Small intestine (tissue), 7 donors: ENCODE measurements around the gene PDPN. TPM values are rescaled to one million over a fixed set of nuclear protein-coding genes. Genes with fewer than 3 reads are reported as not detected.
"Not testable (repeated sequence)": the region's sequence is repeated elsewhere in the genome, so short reads cannot be mapped to it uniquely, and the experiment has no call there.

Experiments used
- DNase-seq, 2 donors: peaks; one replicate each; pipeline versions ENCODE4 v3.0.0 to v3.0.0-alpha.2; 2013
- FAIRE-seq: peaks from 2 replicates; lab custom pipeline; 2012; peaks lifted over from hg19 to GRCh38; lab: Jason Lieb, UNC
- H3K27ac ChIP-seq, 3 donors: one replicate each; pipeline ENCODE4 v1.5.1; 2013; ENCODE audit warnings: low read length in 2 of 3, mild to moderate bottlenecking in 2 of 3, control low read depth in 1 of 3, inconsistent platforms in 1 of 3, low read depth in 1 of 3, moderate library complexity in 1 of 3
- H3K27me3 ChIP-seq, 3 donors: one replicate each; pipeline ENCODE4 v1.6.1; 2013; ENCODE audit warnings: low read length in 3 of 3, inconsistent platforms in 1 of 3; ENCODE audit not compliant: control insufficient read depth in 3 of 3, insufficient read depth in 3 of 3
- H3K36me3 ChIP-seq, 3 donors: one replicate each; pipeline ENCODE4 v1.6.1; 2013; ENCODE audit warnings: low read length in 3 of 3, inconsistent platforms in 1 of 3, low read depth in 1 of 3, mild to moderate bottlenecking in 1 of 3, moderate library complexity in 1 of 3; ENCODE audit not compliant: control insufficient read depth in 3 of 3, insufficient read depth in 2 of 3
- H3K4me1 ChIP-seq, 3 donors: one replicate each; pipeline ENCODE4 v1.6.1; 2013; ENCODE audit warnings: low read length in 2 of 3, inconsistent platforms in 1 of 3, low read depth in 1 of 3, mild to moderate bottlenecking in 1 of 3, moderate library complexity in 1 of 3; ENCODE audit not compliant: control insufficient read depth in 3 of 3, insufficient read depth in 2 of 3
- H3K4me3 ChIP-seq, 3 donors: one replicate each; pipeline ENCODE4 v1.5.1; 2013; ENCODE audit warnings: low read length in 3 of 3, control low read depth in 1 of 3, inconsistent platforms in 1 of 3, low read depth in 1 of 3, mild to moderate bottlenecking in 1 of 3, moderate library complexity in 1 of 3
- H3K9me3 ChIP-seq, 2 donors: one replicate each; pipeline ENCODE4 v1.6.1; 2013; ENCODE audit warnings: low read depth in 1 of 2, low read length in 1 of 2; ENCODE audit not compliant: control insufficient read depth in 2 of 2, insufficient read depth in 1 of 2
- WGBS, 3 donors: extraction: QIAGEN DNeasy Blood & Tissue Kit; methylation state at CpG; one replicate each; pipeline ENCODE4 v1.1.7; 2013; 5-methylcytosine and 5-hydroxymethylcytosine counted together
- polyA plus RNA-seq, 4 donors: library from polyadenylated mRNA; stranded (reverse) in 3 of 4; unstranded in 1 of 4; fragments of 200-250 nt in 3 of 4; fragments of 120-200 nt in 1 of 4; gene quantifications; one replicate each; pipeline versions ENCODE4 v1.2.1 to v1.2.3, GENCODE V29; 2013
- donor health status: healthy with polysubstance abuse.
- donor health status: control.
- donor health status: control.
- donor health status: Bipolar disorder and iron deficiency.
- donor health status: healthy.

PDPN gene
- polyA plus RNA-seq, 4 donors: 0.89 to 18.7 (median 3.5) TPM

DNA sequence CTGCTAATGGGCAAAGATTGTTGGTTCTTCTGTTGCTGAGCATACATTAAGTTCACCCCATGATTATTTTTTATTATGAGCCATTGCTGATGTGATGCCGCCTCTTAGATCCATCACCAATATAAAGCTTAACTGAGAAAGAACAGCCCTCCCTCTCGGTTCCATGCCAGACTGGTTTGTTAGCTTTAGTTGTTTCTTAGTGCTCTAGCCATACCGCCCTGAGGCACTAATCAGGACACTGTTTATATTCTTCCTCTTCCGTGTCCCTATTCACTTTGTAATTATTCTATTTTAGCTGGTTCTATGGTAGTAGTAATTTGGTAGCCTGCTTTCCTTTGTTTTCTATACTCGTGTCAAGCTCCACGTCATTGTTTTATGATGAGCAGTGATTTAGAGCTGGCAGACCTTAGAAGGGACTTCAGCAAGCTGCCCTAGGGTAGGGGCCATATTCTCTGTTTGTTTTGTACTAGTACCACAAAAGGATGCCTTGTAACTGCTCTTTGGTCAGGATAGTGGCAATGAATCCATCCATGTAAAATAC is 27.3 kb upstream of the PDPN start:
- FAIRE-seq (no peak), DNase-seq (no peak)
- Histone ChIP-seq H3K9me3 (no peaks in the 10 kb centered on the region), H3K27me3 (no peaks in the 10 kb centered on the region), H3K36me3 (no peaks in the 10 kb centered on the region), H3K4me1 (no peaks in the 10 kb centered on the region), H3K4me3 (no peak overlapping the region), H3K27ac (no peak overlapping the region)
- 51 to 67% (median 61%) methylated on average over 6 of the region's 6 CpGs for WGBS, 3 donors

DNA sequence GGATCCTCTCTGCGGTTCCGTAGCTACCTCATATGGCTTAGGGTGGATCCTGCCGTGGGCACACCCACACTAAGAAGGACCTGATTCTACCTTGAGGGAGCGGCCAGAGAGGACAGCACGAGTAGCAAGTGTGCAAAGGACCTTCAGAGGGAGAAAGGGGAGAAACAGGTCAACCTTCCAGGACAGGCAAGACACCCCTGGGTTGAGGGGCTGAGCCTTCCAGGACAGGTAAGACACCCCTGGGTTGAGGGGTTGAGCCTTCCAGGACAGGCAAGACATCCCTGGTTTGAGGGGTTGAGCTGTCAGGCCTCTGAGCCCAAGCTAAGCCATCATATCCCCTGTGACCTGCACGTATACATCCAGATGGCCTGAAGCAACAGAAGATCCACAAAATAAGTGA is 23.1 kb upstream of the PDPN start:
- DNase-seq: no peak
- Histone ChIP-seq H3K27ac (no peak overlapping the region), H3K27me3 (no peaks in the 10 kb centered on the region), H3K4me1 (no peaks in the 10 kb centered on the region), H3K4me3 (no peak overlapping the region), H3K9me3 (no peaks in the 10 kb centered on the region), H3K36me3 (no peaks in the 10 kb centered on the region)
- WGBS, 3 donors: 82 to 86% (median 83%) methylated on average over 6 of the region's 6 CpGs
- no peak for FAIRE-seq

GRCh38 chr1:13562981-13563380 is 20.7 kb upstream of the PDPN start:
- FAIRE-seq, H3K27me3 ChIP-seq, H3K4me3 ChIP-seq, DNase-seq, H3K36me3 ChIP-seq, H3K9me3 ChIP-seq, H3K4me1 ChIP-seq, H3K27ac ChIP-seq: not testable (repeated sequence)
- WGBS, 3 donors: 87 to 93% (median 90%) methylated on average over 11 of the region's 11 CpGs

DNA sequence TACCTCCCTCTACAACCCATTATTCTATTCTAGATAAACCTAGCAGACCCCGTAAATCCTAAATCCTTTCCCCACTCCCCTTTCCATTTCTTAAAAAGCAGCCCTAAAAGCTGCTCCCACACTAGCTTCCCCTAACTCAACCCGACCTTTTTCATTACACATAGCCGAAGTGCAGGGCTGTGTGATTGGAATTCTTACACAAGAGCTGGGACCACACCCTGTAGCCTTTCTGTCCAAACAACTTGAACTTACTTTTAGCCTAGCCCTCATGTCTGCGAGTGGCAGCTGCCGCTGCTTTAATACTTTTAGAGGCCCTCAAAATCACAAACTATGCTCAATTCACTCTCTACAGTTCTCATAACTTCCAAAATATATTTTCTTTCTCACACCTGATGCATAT is 19.6 kb upstream of the PDPN start:
- no peaks in the 10 kb centered on the region for H3K36me3 ChIP-seq
- 64 to 76% (median 74%) methylated on average over 5 of the region's 5 CpGs for WGBS, 3 donors
- no peak overlapping the region for H3K4me3 ChIP-seq
- H3K4me1 ChIP-seq: no peaks in the 10 kb centered on the region
- H3K9me3 ChIP-seq: no peaks in the 10 kb centered on the region
- H3K27me3 ChIP-seq: no peaks in the 10 kb centered on the region
- H3K27ac ChIP-seq: no peak overlapping the region
- no peak for FAIRE-seq
- no peak for DNase-seq

- not testable (repeated sequence) for H3K36me3 ChIP-seq, H3K4me1 ChIP-seq, H3K4me3 ChIP-seq, H3K9me3 ChIP-seq, FAIRE-seq, H3K27me3 ChIP-seq, H3K27ac ChIP-seq, DNase-seq
- 40 to 49% (median 47%) methylated on average over 7 of the region's 7 CpGs for WGBS, 3 donors
These were observed 13.2 kb upstream of the PDPN start for GRCh38 chr1:13570435-13570834.

DNA sequence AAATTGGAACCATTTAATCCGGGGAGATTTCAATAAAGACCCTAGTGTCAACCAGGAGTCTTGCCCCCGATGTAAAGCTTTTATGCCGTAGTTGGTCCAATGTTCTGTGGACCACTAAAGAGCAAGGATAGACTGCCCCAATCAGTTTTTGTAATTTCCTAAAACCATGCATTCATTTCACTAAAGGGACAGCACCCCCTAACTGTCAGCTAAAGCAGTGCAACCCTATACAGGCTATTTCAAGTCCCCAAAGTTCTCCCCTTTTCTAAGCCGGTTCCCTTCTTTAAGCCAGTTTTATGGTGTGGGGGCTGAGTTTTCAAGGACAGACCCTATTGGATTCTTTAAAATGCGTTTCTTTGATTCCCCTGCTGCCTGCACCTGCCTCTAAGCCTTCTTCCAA is 12.7 kb upstream of the PDPN start:
- WGBS, 3 donors: 60 to 72% (median 64%) methylated on average over 5 of the region's 5 CpGs
- DNase-seq: no peak
- H3K9me3 ChIP-seq: no peaks in the 10 kb centered on the region
- no peaks in the 10 kb centered on the region for H3K4me1 ChIP-seq
- peaks cover 0 to 3% (median 0%) of the 10 kb centered on the region in 3 donors for H3K27me3 ChIP-seq
- no peak overlapping the region for H3K27ac ChIP-seq
- no peaks in the 10 kb centered on the region for H3K36me3 ChIP-seq
- no peak for FAIRE-seq
- H3K4me3 ChIP-seq: no peak overlapping the region

DNA sequence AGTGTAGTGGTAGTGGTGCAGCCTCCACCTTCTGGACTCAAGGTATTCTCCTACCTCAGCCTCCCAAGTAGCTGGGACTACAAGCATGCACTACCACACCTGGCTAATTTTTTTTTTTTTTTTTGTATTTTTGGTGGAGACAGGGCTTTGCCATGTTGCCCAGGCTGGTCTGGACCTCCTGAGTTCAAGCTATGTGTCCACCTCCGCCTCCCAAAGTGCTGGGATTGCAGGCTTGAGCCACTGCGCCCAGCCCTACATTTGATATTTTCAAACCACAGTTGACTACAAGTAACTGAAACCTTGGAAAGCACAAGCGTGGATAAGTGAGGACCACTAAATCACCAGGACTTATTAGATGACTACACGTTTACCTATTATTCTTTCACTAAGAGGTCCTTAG is 10.0 kb upstream of the PDPN start:
- DNase-seq (no peak), FAIRE-seq (no peak)
- 76 to 82% (median 80%) methylated on average over 4 of the region's 4 CpGs for WGBS, 3 donors
- no peak overlapping the region for H3K27ac ChIP-seq
- no peaks in the 10 kb centered on the region for H3K36me3 ChIP-seq
- peaks cover 0 to 10% (median 0%) of the 10 kb centered on the region in 3 donors for H3K27me3 ChIP-seq
- H3K4me3 ChIP-seq: no peak overlapping the region
- no peaks in the 10 kb centered on the region for H3K4me1 ChIP-seq
- no peaks in the 10 kb centered on the region for H3K9me3 ChIP-seq

DNA sequence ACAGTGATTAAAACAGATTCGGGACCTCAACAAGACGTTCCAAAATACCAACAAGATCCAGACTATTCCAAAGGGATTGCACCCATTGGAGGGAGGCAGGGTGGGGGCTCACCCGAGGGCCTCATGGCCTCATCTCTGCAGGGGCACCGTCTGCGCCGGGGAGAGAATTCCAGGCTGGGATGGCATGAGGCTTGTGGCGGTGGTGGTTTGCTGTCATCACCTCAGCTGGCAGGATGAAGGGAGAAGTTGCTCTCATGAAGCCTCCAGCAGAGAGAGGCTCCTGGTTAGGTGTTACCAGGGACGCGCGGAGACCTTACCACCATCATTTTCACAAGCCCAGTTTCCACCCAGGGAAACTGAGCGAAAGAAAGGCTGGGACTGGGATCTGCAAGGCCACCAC is 6.7 kb upstream of the PDPN start:
- 82 to 95% (median 84%) methylated on average over 11 of the region's 11 CpGs for WGBS, 3 donors
- DNase-seq (no peak), FAIRE-seq (no peak)
- Histone ChIP-seq H3K27ac (no peak overlapping the region), H3K36me3 (no peaks in the 10 kb centered on the region), H3K27me3 (peaks cover 0 to 10% (median 3%) of the 10 kb centered on the region in 3 donors), H3K4me1 (no peaks in the 10 kb centered on the region), H3K9me3 (no peaks in the 10 kb centered on the region), H3K4me3 (no peak overlapping the region)

- no peak overlapping the region for H3K4me3 ChIP-seq
- H3K27me3 ChIP-seq: peaks cover 0 to 12% (median 12%) of the 10 kb centered on the region in 3 donors
- no peaks in the 10 kb centered on the region for H3K36me3 ChIP-seq
- no peak overlapping the region for H3K27ac ChIP-seq
- H3K4me1 ChIP-seq: no peaks in the 10 kb centered on the region
- DNase-seq (no peak), FAIRE-seq (no peak)
- WGBS, 3 donors: 65 to 78% (median 75%) methylated on average over 8 of the region's 8 CpGs
- no peaks in the 10 kb centered on the region for H3K9me3 ChIP-seq
These were observed 5.8 kb upstream of the PDPN start for GRCh38 chr1:13577846-13578245.
